Stimulated activated CD4-positive, alpha-beta T cell treated with anti-CD3 and anti-CD28 coated beads, Interleukin-2, amount 100 ng/mL, for 24 hours (primary cell): ENCODE measurements around the gene MAP1A.

Source experiments
- DNase-seq, 2 donors: peaks; one replicate each; pipeline ENCODE4 v3.0.0-alpha.2; 2020

The MAP1A gene

GRCh38 chr15:43511012-43511885 is 6.2 kb upstream of the MAP1A start:
- peak; percentile 22 to 23 for DNase-seq

GRCh38 chr15:43513550-43513949 is 3.9 kb upstream of the MAP1A start:
- no peak for DNase-seq

- peak in 1 of 2 donors; percentile 19 for DNase-seq
Measured at GRCh38 chr15:43514241-43515057, 3.0 kb upstream of the MAP1A start.

GRCh38 chr15:43515741-43516140 is 1.7 kb upstream of the MAP1A start:
- no peak for DNase-seq

- no peak for DNase-seq
Measured at GRCh38 chr15:43516185-43516584, 1.2 kb upstream of the MAP1A start.

GRCh38 chr15:43516801-43517353 is 531 bp upstream of the MAP1A start:
- no peak for DNase-seq

- no peak for DNase-seq
Measured at GRCh38 chr15:43518197-43518761, 871 bp downstream of the MAP1A start.

- no peak for DNase-seq
Measured at GRCh38 chr15:43519196-43519595, 1.8 kb downstream of the MAP1A start.

- DNase-seq, result no peak
Measured at GRCh38 chr15:43520138-43520537, 2.7 kb downstream of the MAP1A start.

GRCh38 chr15:43521419-43521818 is 4.0 kb downstream of the MAP1A start:
- no peak for DNase-seq

GRCh38 chr15:43522247-43522646 is 4.8 kb downstream of the MAP1A start:
- no peak for DNase-seq

GRCh38 chr15:43523646-43524045 is 6.2 kb downstream of the MAP1A start:
- no peak for DNase-seq

- DNase-seq, result no peak
Measured at GRCh38 chr15:43524254-43524845, 6.9 kb downstream of the MAP1A start.

GRCh38 chr15:43525131-43525530 is 7.7 kb downstream of the MAP1A start:
- DNase-seq, result no peak

- DNase-seq, result no peak
Measured at GRCh38 chr15:43526261-43526930, 9.0 kb downstream of the MAP1A start.

GRCh38 chr15:43527016-43527801 is 9.8 kb downstream of the MAP1A start:
- DNase-seq, result no peak

- DNase-seq, result no peak
Measured at GRCh38 chr15:43527802-43528541, 10.6 kb downstream of the MAP1A start.

- DNase-seq, result no peak
Measured at GRCh38 chr15:43528542-43529007, 11.2 kb downstream of the MAP1A start.

- no peak for DNase-seq
Measured at GRCh38 chr15:43529141-43529540, 11.7 kb downstream of the MAP1A start.

- no peak for DNase-seq
Measured at GRCh38 chr15:43529587-43530345, 12.4 kb downstream of the MAP1A start.
